Activated T-cell treated with anti-CD3 and anti-CD28 coated beads, Interleukin-2, amount 50 U/mL, for 48 hours (primary cell): ENCODE data around the gene ZNF768.

Experiments used
- DNase-seq, 2 experiments: peaks; one replicate each; pipeline ENCODE4 v3.0.0-alpha.2; 2020

ZNF768 gene

DNA sequence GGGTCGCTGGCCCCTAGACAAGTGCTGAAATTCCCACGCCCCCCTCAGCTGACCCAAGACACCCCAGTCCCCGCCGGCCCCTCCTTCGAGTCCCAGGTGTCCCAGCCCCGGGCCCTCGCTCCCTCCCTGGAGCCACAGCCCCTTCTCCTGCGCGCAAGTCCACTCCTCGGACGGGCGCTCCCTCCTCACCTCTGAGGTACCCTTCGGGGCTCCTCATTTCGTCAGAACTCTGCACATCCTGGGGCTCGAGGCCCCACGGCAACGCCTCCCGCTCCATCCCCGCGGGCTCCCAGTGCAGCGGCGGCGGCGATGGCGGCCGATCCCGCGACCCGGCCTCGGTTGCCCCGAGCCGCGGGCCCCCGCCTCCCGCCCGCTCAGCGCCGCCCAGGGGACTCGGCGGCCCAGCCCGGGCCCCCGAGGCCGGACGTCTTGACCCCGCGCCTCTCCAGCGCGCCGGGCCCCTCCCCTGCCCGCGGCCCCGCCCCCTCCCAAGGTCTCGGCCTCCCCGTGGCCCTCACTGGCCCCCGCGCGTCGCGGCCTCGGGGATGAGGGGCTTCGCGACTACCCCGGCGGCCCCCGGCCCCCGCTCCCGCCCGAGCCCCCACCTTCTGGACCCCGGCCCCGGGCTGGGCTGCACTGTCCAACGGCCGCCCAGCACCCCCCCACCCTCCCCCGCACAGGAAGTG is at the start of gene ZNF768:
Gene ZNF768 (minus strand): TSS at position 430 of the 686 bp plus-strand sequence. CDS start 153 bp downstream, at position 277.
- DNase-seq = peak; percentile 49 to 65

DNA sequence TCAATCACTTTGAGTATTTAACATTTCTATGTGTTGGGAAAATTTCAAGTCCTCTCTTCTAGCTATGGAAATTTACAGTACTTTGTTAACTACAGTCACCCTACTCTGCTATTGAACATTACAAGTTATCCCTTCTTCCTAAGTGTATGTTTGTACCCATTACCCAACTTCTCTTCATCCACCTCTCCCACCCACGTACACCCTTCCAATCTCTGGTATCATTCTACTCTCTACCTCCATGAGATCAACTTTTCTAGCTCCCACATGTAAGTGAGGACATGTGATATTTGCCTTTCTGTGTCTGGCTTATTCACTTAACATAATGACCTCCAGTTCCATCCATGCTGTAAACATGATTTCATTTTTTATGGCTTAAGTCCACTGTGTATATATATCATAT is 48.3 kb upstream of the ZNF768 start:
- no peak for DNase-seq

DNA sequence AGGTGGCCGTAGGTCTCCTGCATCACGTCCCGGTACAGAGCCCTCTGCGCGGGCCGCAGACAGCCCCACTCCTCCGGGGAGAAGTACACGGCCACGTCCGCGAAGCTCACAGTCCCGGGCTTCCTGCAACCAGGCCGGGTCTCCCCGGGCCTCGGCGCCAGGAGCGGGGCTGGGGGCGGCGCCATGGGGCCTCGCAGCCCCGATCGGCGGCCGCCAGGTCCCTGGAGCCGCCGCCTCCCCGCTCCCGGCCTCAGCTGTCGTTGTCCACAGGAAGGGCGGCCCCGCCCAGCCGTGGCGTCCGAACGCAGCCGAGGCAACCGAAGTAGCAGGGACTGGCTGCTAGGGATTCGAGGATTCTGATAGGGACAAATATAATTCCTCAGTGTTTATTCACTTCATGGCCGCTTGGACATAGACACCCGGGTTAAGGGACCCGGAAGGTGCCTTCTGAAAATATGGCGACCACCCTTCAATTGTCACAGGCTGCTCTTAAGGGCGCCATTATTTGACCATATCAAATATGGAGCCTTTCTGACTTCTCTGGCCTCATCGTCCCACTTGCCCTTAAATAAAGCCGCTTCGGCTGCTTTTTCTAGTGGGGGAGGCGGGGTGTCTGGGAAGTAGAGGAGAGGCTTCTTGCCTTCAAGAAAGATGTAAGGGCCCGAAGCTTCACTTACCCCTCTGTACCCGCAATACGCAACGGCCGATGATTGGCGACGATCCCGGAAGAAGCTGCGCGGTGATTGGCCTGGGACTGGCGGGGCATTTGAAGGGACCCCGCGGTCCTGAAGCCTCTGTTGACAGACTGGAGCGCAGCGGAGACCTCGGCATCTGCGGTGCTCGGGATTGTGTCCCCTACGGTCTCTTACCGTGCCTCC is 45.3 kb upstream of the ZNF768 start, which contains the start of gene ZNF688:
Gene ZNF688 (minus strand): TSS at position 270 of the 878 bp plus-strand sequence. CDS start 85 bp downstream, at position 185.
- peak; percentile 94 to 95 for DNase-seq

DNA sequence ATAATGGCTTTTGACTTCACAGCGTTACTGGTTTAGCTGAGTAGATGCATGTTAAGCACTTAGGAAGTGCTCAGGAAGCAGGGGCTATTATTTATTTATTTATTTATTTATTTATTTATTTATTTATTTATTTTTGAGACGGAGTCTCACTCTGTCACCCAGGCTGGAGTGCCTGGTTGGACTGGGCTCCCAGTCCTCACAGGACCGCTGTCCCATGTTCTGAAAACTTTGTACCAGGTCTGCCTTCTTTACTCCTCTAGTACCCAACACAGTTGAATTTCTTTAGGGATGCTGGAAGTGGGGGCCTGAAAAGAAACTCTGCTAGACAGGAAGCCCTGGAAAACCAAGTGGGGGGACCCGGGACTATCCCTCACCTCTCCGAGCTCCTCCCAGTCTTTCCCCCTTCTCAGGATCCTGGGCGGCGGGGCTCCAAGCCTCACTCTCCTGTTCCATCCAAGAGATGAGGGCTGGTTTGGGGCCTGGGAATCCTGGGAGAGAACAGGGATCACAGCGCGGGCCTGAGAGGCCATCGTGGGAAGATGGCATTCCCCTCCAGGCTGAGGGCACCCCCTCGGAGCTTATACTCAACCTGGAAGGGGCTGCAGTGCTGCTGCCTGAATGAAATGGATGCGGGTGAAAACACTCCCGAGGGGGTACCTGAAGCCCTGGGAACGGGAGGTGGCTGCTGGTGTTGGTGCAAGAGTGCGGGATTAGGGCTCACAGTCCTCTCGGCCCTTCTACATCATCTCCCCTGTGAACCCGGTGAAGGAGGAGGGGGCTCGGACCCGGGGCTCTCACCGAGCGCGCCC is 44.5 kb upstream of the ZNF768 start:
- DNase-seq = peak in 1 of 2 experiments; percentile 25

DNA sequence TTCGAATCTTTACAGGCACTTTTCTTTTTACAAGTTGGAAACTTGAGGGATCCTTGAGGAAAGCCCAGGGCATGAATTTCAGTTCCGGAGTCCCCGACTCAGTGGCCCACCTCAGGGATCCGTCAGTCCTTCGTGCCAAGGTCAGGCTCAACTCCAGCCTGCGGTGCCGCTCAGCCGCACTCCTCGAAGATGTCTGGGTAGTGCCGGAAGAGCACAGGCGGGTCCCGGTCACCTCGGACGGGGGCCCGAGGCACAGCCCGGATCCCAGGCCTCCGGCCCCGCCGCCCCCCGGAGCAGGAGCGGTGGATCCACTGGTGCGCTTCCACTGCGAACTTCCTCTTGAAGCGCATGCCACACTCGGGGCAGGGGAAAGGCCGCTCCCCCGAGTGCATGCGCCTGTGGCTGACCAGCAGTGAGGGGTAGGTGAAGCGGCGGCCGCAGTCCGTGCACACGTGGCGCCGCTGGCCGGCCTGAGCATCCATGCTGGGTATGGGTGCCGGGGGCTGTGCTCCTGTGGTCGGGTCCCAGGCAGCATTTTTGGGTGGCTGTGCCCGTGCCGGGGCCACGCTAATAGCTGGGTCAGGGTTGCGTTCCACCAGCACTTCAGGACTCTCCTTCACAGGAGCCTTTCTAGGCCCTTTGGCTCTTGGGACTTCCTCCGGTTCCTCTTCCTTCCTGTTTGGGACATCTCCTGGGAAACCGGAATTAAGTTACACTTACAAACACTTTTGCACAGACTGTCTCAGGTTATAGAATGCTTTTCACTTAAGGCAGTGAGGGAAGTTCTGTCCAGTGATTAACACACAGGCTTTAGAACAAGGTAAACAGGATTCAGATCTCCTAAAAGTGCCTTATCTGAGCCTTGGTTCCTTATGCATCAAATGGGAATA is 43.6 kb upstream of the ZNF768 start:
- no peak for DNase-seq

DNA sequence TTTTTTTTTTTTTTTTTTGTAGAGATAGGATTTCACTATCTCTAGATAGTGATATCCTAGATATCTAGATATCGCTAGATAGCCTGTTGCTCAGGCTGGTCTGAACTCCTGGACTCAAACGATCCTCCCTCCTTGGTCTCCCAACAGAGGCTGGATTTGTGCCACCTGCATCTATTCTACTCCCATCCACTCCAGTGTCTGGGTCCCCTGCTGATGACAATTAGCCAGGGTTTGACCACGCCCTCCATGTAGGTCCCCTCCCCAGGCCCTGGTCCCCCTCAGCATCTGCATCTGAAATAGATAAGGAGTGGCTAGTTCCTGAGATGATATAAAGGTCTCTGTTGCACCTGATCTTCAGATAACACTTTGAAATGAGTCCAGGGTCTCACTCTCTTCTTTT is 42.9 kb upstream of the ZNF768 start:
- DNase-seq = no peak

DNA sequence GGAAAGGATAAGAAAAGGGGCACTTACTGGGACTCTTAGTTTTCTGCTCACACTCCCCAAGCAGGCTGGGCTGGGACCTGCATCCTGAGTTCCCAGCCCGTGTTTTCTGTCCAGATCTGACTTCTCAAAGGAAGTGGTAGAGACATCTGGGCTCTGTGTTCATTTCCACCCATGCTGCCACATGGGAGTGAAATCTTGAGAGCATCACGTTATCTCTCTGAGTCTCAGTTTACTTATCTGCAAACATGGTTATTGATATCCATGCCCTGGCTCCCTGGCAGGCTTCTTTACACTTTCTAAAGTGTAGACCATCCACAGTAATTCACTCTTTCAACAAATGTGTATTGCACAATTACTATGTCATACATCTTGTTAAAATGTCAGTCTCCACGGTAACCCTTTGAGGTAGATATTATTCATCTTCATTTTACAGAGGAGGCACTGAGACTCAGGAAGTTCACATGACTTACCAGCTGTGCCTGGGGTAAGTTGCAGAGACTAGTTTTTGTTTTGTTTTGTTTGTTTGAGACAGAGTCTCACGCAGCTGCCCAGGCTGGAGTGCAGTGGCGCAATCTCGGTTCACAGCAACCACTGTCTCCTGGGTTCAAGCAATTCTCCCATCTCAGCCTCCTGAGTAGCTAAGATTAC is 41.7 kb upstream of the ZNF768 start:
- DNase-seq = peak; percentile 53 to 56

DNA sequence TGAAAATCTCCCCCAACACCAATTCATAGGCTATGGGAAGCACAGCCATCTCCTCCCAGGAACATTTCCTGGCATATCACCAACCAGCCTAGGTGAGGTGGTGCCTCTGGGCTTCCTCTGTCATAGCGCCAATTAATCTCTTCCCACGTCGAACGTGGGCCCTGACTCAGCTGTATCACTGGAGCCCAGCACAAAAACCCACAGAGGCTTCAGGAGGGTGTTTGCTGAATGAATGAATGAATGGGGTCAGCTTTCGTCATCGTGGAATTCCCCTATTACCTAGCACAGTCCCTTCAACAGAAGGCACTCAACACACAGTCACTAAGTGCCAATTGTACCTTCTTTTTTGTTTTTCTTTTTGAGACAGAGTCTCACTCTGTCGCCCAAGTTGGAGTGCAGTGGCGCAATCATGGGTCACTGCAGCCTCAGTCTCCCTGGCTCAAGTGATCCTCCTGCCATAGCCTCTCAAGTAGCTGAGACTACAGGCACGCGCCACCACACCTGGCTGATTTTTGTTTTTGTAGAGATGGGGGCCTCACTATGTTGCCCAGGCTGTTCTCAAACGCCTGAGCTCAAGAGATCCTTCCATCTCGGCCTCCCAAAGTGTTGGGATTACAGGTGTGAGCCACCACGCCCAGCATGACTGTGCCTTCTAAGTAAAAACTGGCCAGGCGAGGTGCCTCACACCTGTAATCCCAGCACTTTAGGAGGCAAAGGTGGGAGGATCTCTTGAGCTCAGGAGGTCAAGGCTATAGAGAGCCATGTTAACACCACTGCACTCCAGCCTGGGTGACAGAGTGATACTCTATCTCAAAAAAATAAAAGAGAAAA is 41.0 kb upstream of the ZNF768 start:
- DNase-seq = peak; percentile 71 to 79

DNA sequence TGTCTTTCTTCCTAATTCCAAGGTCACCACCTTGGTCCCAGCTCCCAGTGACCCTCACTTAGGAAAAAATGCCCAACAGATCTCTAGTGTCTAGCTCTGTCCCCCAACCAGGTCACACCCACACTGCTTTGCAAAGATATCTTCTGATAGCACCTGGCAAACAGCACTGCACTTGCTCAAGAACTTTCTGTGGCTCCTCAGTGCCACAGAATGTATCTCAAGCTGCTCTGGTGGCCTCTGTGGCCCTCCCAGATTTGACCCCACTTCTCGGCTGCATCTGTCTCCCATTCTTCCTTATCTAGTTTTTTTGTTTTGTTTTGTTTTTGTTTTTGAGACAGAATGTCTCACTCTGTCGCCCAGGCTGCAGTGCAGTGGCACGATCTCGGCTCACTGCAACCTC is 40.2 kb upstream of the ZNF768 start:
- DNase-seq = no peak

DNA sequence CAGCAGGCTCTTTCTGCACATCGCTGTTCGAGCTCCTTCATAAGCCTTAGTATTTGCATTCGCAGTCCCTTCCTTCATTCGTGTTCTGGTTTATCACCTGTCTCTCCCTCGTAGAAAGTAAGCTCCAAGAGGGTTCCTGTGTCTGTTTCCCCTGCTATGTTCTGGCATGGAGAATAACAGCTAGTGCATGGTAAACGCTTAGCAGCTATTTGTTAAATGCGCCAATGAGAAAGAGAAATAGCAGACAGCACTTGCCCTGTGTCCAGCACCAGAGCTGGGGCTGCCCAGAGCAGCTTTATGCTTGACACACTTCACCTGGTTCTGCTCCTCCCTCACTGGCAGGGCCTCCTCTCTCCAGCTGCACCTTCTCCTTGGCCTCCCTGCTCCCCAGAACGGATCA is 39.6 kb upstream of the ZNF768 start:
- no peak for DNase-seq

DNA sequence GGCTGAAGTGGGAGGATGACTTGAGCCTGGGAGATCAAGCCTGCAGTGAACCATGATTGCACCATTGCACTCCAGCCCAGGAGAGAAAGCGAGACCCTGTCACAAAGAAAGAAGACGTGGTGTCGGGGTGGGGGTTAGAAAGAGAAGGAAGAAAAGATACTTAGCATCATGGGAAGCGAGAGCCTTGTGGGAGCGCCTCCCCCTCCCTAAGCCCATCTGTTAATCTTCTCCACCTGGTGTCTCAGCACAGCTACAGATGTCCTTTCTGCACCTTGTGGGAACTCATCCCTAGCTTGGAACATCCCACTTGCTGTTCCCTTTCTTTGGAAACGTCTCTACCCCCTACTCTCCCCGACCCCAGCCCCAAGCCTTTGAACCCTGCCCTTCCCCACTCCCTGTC is 39.2 kb upstream of the ZNF768 start:
- no peak for DNase-seq

DNA sequence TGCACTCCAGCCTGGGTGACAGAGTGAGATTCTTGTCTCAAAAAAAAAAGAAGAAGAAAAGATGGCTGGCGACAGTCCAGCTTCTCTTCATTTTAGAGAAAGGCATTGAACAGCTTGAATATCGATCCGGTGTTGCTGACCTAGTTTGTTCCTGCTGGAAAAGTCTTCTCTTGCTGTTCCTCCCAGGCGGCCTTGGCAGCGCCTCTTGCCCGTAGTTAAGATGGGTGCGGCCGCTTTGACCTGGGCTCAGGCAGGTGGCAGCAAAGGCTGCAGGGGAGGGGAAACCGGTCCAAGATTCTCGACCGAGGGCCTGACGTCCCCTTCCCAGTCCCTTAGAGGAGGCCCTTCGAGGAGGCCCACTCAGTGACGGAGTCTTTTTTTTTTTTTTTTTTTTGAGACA is 35.7 kb upstream of the ZNF768 start:
- DNase-seq = no peak

DNA sequence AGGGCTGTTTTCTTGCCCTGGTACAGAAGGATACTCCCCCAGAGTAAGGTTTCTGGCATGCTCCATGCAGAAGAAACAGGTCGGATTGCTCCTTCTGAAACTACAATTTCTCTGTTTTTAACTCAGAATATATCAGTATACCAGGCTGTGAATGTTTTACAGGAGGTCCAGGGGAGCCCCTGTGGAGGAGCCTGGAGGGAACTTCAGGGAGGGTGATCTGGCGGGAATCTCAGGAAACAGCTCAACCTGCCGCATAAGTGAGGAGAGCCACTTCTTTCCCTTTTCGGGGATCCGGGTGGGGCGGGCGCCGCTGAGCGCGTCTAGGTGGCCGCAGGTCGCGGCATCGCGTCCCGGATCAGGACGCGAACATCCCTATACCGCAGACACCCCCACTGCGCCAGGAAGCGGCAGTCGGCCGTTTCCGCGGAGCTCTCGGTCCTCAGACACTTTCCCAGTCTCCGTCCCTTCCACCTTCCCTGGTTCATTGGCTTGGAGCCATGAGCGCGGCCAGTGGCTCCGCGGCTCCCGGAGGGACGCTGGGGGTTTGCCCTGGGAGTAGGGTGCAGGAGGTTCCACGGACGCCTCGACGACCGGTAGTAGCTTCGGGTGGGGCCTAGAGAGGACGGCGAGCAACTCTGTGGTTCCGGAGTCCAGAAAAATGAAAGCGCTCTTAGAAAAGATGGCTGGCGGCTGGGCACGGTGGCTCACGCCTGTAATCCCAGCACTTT is 34.9 kb upstream of the ZNF768 start:
- peak in 1 of 2 experiments; percentile 60 for DNase-seq

DNA sequence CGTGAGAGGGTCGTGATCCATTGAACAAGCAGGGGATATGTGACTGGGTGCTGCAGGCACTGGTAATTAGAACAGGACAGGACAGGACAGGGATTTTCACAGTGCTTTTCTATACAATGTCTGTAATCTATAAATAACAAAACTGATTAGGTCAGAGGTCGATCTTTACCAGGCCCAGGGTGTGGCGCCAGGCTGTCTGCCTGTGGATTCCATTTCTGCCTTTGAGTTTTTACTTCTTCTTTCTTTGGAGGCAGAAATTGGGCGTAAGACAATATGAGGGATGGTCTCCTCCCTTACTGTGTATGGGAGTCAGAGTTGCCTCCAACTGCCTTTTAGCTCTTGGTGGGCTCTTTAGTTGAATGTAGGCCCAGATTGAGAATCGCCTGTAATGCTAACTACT is 33.3 kb upstream of the ZNF768 start:
- no peak for DNase-seq

DNA sequence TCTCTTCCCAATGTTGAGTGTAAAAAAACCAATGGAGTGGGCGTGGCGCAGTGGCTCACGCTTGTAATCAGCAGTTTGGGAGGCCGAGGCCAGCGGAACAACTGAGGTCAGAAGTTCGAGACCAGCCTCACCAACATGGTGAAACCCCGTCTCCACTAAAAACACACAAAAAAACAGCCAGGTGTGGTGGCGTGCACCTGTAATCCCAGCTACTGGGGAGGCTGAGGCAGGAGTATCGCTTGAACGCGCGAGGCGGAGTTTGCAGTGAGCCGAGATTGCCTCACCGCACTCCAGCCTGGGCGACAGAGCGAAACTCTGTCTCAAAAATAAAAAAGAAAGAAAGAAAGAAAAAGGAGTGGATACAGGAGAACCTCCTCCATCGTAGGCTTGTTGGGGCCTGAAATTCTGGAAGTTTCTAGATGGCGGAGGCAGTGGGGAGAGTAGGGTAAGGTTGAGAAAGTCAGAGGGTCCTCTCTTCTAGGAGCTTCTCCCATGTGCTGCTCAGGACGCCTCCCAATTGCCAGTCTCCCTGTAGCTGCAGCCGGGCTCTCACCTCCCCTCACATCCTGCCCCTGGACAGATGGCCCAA is 32.5 kb upstream of the ZNF768 start:
- no peak for DNase-seq

DNA sequence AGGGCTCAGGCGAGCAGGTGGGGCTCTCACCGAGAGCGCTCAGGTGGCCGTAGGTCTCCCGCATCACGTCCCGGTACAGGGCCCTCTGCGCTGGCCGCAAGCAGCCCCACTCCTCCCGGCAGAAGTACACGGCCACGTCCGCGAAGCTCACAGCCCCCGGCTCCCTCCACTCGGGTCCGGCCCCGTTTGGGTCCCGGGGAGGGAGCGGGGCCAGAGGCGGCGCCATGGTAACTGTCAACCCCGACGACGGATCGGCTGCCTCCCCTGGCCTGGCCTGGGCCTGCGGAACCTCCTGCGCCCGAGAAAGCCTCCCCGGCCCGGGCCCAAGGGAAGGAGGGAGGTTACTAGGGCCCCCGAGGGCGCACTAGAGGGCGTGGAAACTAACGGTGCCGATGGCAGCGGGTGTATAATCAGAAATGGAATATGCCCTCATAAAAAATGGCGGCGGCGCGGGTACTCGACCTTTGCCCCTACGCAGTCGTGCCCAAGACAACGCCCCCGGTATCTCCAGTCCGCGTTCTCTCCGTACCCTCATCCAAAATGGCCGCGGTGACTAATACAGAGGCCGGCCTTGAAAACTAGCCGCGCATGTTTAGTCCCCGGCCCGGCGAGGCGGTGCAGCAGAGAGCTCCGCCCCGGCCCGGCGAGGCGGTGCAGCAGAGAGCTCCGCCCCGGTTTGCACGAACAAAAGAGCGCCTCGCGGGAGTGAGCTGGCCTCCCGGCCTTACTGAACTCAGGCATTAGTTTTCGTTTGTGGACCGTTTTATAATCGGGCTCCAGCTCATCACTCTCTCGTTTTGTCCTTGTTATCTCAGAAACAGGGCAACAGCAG is 31.8 kb upstream of the ZNF768 start, which contains the start of gene ZNF764:
Gene ZNF764 (minus strand): TSS at position 418 of the 832 bp plus-strand sequence. CDS start 192 bp downstream, at position 226.
- DNase-seq = peak; percentile 97 to 98

DNA sequence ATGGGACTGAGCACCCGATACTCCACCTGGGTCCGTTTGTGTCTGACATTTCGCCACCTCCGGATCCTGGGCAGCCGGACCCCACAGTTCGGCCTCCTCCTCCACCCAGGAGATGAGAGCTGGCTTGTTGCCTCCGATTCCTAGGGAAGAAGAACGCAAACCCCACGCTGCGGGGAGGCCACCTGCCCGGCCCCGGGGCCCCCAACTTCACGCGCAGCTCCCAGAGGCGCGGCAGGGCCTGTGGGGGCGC is 31.3 kb upstream of the ZNF768 start:
- no peak for DNase-seq

DNA sequence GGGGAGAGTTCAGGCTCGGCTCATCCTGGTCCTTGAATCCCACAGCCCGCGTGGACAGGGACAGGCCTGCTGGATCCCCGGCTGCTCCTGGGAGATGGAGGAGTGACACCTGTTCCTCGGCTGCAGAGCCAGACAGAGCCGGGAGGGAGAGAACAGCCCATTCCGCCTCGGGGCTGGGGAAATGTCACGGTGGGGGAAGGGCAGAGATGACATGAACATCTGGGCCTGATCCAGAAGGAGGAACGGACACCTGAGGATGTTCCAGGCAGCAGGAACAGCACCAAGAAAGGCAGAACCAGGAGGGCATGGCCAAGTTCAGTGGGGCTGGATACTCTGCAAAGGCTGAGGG is 29.7 kb upstream of the ZNF768 start:
- no peak for DNase-seq
